ENCODE data around the gene CAPN13. TPM values are rescaled to one million over a fixed set of nuclear protein-coding genes. Genes with fewer than 3 reads are reported as not detected.
A peak's percentile ranks its signal among the peaks of the same experiment; 100 is the strongest.

CAPN13 gene
- polyA plus RNA-seq, 4 donors: 12.4 to 85.9 (median 59.5) TPM

GRCh38 chr2:30772021-30772705 is 35.1 kb downstream of the CAPN13 start:
- Histone ChIP-seq H3K36me3 (ENCODE audit: control insufficient read depth in 3 of 3, insufficient read depth in 2 of 3, low read depth in 1 of 3, low read length in 3 of 3) (peaks cover 0 to 8% (median 2%) of the 10 kb centered on the region in 3 donors), H3K27me3 (ENCODE audit: control insufficient read depth in 3 of 3, insufficient read depth in 3 of 3, low read length in 3 of 3) (no peaks in the 10 kb centered on the region), H3K27ac (ENCODE audit: low read depth in 1 of 3, low read length in 2 of 3) (peak overlapping the region in 1 of 3 donors; percentile 3), H3K9me3 (ENCODE audit: control insufficient read depth in 2 of 2, insufficient read depth in 1 of 2, low read depth in 1 of 2, low read length in 1 of 2) (no peaks in the 10 kb centered on the region), H3K4me1 (ENCODE audit: control insufficient read depth in 3 of 3, insufficient read depth in 2 of 3, low read depth in 1 of 3, low read length in 2 of 3) (peaks cover 0 to 17% (median 14%) of the 10 kb centered on the region in 3 donors), H3K4me3 (ENCODE audit: low read depth in 1 of 3, low read length in 3 of 3) (no peak overlapping the region)
- DNase-seq (no peak), FAIRE-seq (no peak)
- 90 to 100% (median 100%) methylated on average over 3 of the region's 3 CpGs for WGBS, 3 donors

GRCh38 chr2:30770816-30771576 is 36.2 kb downstream of the CAPN13 start:
- peaks cover 0 to 12% (median 2%) of the 10 kb centered on the region in 3 donors for H3K36me3 ChIP-seq (ENCODE audit: control insufficient read depth in 3 of 3, insufficient read depth in 2 of 3, low read depth in 1 of 3, low read length in 3 of 3)
- no peak overlapping the region for H3K27ac ChIP-seq (ENCODE audit: low read depth in 1 of 3, low read length in 2 of 3)
- WGBS, 3 donors: 70 to 91% (median 81%) methylated on average over 11 of the region's 11 CpGs
- H3K4me1 ChIP-seq (ENCODE audit: control insufficient read depth in 3 of 3, insufficient read depth in 2 of 3, low read depth in 1 of 3, low read length in 2 of 3): peaks cover 0 to 18% (median 4%) of the 10 kb centered on the region in 3 donors
- DNase-seq: no peak
- no peaks in the 10 kb centered on the region for H3K27me3 ChIP-seq (ENCODE audit: control insufficient read depth in 3 of 3, insufficient read depth in 3 of 3, low read length in 3 of 3)
- no peaks in the 10 kb centered on the region for H3K9me3 ChIP-seq (ENCODE audit: control insufficient read depth in 2 of 2, insufficient read depth in 1 of 2, low read depth in 1 of 2, low read length in 1 of 2)
- no peak for FAIRE-seq
- H3K4me3 ChIP-seq (ENCODE audit: low read depth in 1 of 3, low read length in 3 of 3): no peak overlapping the region

- Histone ChIP-seq H3K4me3 (ENCODE audit: low read depth in 1 of 3, low read length in 3 of 3) (no peak overlapping the region), H3K27me3 (ENCODE audit: control insufficient read depth in 3 of 3, insufficient read depth in 3 of 3, low read length in 3 of 3) (no peaks in the 10 kb centered on the region), H3K9me3 (ENCODE audit: control insufficient read depth in 2 of 2, insufficient read depth in 1 of 2, low read depth in 1 of 2, low read length in 1 of 2) (no peaks in the 10 kb centered on the region), H3K36me3 (ENCODE audit: control insufficient read depth in 3 of 3, insufficient read depth in 2 of 3, low read depth in 1 of 3, low read length in 3 of 3) (peaks cover 0 to 12% (median 2%) of the 10 kb centered on the region in 3 donors), H3K27ac (ENCODE audit: low read depth in 1 of 3, low read length in 2 of 3) (no peak overlapping the region), H3K4me1 (ENCODE audit: control insufficient read depth in 3 of 3, insufficient read depth in 2 of 3, low read depth in 1 of 3, low read length in 2 of 3) (peaks cover 0 to 20% (median 11%) of the 10 kb centered on the region in 3 donors)
- no peak for FAIRE-seq
- peak in 1 of 2 donors; percentile 92 for DNase-seq
- 37 to 71% (median 48%) methylated on average over 10 of the region's 10 CpGs for WGBS, 3 donors
These were observed 37.3 kb downstream of the CAPN13 start for GRCh38 chr2:30769891-30770462.

GRCh38 chr2:30769481-30769780 is 37.8 kb downstream of the CAPN13 start:
- peaks cover 0 to 20% (median 13%) of the 10 kb centered on the region in 3 donors for H3K4me1 ChIP-seq (ENCODE audit: control insufficient read depth in 3 of 3, insufficient read depth in 2 of 3, low read depth in 1 of 3, low read length in 2 of 3)
- FAIRE-seq: no peak
- no peak overlapping the region for H3K27ac ChIP-seq (ENCODE audit: low read depth in 1 of 3, low read length in 2 of 3)
- peaks cover 0 to 12% (median 2%) of the 10 kb centered on the region in 3 donors for H3K36me3 ChIP-seq (ENCODE audit: control insufficient read depth in 3 of 3, insufficient read depth in 2 of 3, low read depth in 1 of 3, low read length in 3 of 3)
- H3K4me3 ChIP-seq (ENCODE audit: low read depth in 1 of 3, low read length in 3 of 3): no peak overlapping the region
- H3K9me3 ChIP-seq (ENCODE audit: control insufficient read depth in 2 of 2, insufficient read depth in 1 of 2, low read depth in 1 of 2, low read length in 1 of 2): no peaks in the 10 kb centered on the region
- no peak for DNase-seq
- WGBS, 3 donors: 38 to 56% (median 50%) methylated on average over 2 of the region's 2 CpGs
- H3K27me3 ChIP-seq (ENCODE audit: control insufficient read depth in 3 of 3, insufficient read depth in 3 of 3, low read length in 3 of 3): no peaks in the 10 kb centered on the region

DNA sequence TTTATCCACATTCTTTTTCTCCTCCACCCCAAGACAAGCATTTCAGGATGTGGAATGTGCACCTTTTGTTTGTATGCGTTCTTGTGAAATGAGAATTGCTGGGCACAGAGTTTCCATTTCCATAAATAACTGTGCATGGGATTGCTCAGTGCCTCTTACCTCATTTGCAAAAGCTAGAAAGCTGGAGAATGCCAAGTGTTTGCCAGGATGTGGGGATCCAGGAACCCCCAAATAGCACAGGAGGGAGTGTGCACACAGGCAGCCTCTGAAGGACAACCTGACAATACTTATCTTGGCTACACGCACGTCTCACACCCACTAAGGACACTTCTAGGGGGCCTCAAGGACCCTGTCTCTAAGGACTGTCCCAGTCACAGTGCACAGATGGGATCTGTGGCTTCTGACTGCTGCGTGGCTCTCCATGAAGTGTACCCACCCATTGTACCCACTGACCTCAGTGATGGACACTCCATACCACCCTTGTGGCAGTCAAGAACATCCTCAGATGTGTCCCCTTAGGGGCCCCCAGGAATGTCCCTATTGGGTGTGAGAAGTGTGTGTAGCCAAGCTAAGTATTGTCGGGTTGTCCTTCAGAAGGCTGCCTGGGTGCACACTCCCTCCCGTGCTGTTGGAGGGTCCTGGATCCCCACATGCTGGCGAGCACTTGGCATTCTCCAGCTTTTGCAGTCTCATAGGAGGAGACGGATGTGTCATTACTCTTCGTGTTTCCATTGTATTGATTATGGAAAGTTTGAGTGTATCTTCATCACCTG is 38.4 kb downstream of the CAPN13 start:
- FAIRE-seq (no peak), DNase-seq (no peak)
- H3K4me1 ChIP-seq (ENCODE audit: control insufficient read depth in 3 of 3, insufficient read depth in 2 of 3, low read depth in 1 of 3, low read length in 2 of 3): peaks cover 0 to 20% (median 13%) of the 10 kb centered on the region in 3 donors
- peaks cover 0 to 15% (median 2%) of the 10 kb centered on the region in 3 donors for H3K36me3 ChIP-seq (ENCODE audit: control insufficient read depth in 3 of 3, insufficient read depth in 2 of 3, low read depth in 1 of 3, low read length in 3 of 3)
- H3K27me3 ChIP-seq (ENCODE audit: control insufficient read depth in 3 of 3, insufficient read depth in 3 of 3, low read length in 3 of 3): no peaks in the 10 kb centered on the region
- WGBS, 3 donors: 75 to 87% (median 83%) methylated on average over 9 of the region's 9 CpGs
- H3K4me3 ChIP-seq (ENCODE audit: low read depth in 1 of 3, low read length in 3 of 3): no peak overlapping the region
- no peaks in the 10 kb centered on the region for H3K9me3 ChIP-seq (ENCODE audit: control insufficient read depth in 2 of 2, insufficient read depth in 1 of 2, low read depth in 1 of 2, low read length in 1 of 2)
- H3K27ac ChIP-seq (ENCODE audit: low read depth in 1 of 3, low read length in 2 of 3): no peak overlapping the region

DNA sequence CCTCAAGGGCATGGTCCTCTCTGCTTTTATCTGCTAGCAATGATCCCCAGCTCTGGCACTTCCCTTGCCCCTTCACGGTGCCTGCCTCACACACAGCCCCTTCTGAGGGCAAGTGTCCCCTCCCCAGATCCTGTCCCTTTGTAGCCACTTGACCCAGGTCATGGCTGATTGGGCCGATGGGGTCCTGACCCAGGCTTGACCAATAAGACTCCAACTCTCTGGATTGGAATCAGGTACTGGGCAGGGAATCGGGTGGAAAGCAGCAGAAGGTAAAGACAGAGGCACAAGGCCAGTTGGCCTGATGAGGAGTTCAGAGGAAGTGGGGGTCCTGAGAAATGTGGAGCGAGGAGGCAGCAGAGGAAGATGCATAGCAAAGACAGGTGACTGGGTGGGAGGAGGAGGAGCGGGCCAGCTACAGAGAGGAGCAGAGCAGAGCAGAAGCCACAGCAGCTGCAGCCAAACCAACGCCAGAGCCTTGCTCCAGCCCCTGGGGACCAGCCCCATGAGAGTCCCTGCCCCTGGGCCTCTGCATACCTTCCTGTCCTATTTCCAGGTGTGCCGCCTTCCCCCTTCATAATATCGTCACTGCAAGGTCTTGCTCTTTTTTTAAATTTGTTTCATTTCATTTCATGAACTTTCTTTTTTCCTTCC is 39.1 kb downstream of the CAPN13 start:
- H3K36me3 ChIP-seq (ENCODE audit: control insufficient read depth in 3 of 3, insufficient read depth in 2 of 3, low read depth in 1 of 3, low read length in 3 of 3): peaks cover 0 to 20% (median 2%) of the 10 kb centered on the region in 3 donors
- no peaks in the 10 kb centered on the region for H3K9me3 ChIP-seq (ENCODE audit: control insufficient read depth in 2 of 2, insufficient read depth in 1 of 2, low read depth in 1 of 2, low read length in 1 of 2)
- no peak overlapping the region for H3K27ac ChIP-seq (ENCODE audit: low read depth in 1 of 3, low read length in 2 of 3)
- peaks cover 0 to 20% (median 13%) of the 10 kb centered on the region in 3 donors for H3K4me1 ChIP-seq (ENCODE audit: control insufficient read depth in 3 of 3, insufficient read depth in 2 of 3, low read depth in 1 of 3, low read length in 2 of 3)
- WGBS, 3 donors: 72 to 88% (median 79%) methylated on average over 6 to 8 of the region's 8 CpGs
- no peaks in the 10 kb centered on the region for H3K27me3 ChIP-seq (ENCODE audit: control insufficient read depth in 3 of 3, insufficient read depth in 3 of 3, low read length in 3 of 3)
- no peak overlapping the region for H3K4me3 ChIP-seq (ENCODE audit: low read depth in 1 of 3, low read length in 3 of 3)
- FAIRE-seq (no peak), DNase-seq (no peak)

DNA sequence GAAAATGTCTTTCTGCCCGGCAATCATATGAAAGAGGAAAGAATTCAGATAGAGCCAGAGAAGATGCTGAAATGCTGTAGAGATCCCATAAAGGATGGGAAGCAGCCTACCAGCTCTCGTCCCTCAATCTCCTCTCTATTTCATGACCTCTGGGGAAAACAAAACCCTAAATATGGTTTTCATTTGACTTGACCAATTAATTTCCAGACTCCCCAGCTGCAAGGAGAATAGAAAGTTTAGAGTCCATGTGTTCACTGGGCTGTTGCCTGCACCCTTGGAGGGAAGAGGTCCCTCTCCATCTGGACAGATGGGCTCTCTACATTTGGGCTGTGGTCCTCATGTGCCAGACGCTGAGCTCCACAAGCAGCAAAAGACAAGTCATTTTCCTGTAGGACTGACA is 40.6 kb downstream of the CAPN13 start:
- 76 to 86% (median 84%) methylated on average over 3 of the region's 3 CpGs for WGBS, 3 donors

More for the DNA sequence above, 40.6 kb downstream of the CAPN13 start:
- H3K27me3 ChIP-seq (ENCODE audit: control insufficient read depth in 3 of 3, insufficient read depth in 3 of 3, low read length in 3 of 3): no peaks in the 10 kb centered on the region
- peaks cover 0 to 18% (median 13%) of the 10 kb centered on the region in 3 donors for H3K4me1 ChIP-seq (ENCODE audit: control insufficient read depth in 3 of 3, insufficient read depth in 2 of 3, low read depth in 1 of 3, low read length in 2 of 3)
- H3K9me3 ChIP-seq (ENCODE audit: control insufficient read depth in 2 of 2, insufficient read depth in 1 of 2, low read depth in 1 of 2, low read length in 1 of 2): no peaks in the 10 kb centered on the region
- DNase-seq: no peak
- no peak overlapping the region for H3K27ac ChIP-seq (ENCODE audit: low read depth in 1 of 3, low read length in 2 of 3)
- H3K4me3 ChIP-seq (ENCODE audit: low read depth in 1 of 3, low read length in 3 of 3): no peak overlapping the region
- no peak for FAIRE-seq
- H3K36me3 ChIP-seq (ENCODE audit: control insufficient read depth in 3 of 3, insufficient read depth in 2 of 3, low read depth in 1 of 3, low read length in 3 of 3): peaks cover 0 to 22% (median 2%) of the 10 kb centered on the region in 3 donors

All from small intestine (tissue), 7 donors.